CD4-positive, alpha-beta T cell (primary cell): ENCODE measurements around the gene DDI2. TPM values are rescaled to one million over a fixed set of nuclear protein-coding genes. Genes with fewer than 3 reads are reported as not detected.
A peak's percentile ranks its signal among the peaks of the same experiment; 100 is the strongest.

Experiments
- ATAC-seq: fragments of 200-7000 bp; cut with Tn5 transposase; one replicate; pipeline ENCODE4 v1.10.0; 2022; ENCODE audit warnings: mild to moderate bottlenecking; ENCODE audit not compliant: poor library complexity
- CTCF ChIA-PET: fragments of 350-600 bp; sonication (Branson Sonifier 250); formaldehyde crosslinking; loops from one replicate; lab custom pipeline; 2021; ENCODE audit warnings: antibody characterized with exemption, inconsistent platforms; lab: Charles Lee
- POLR2A ChIA-PET: fragments of 350-600 bp; sonication (Branson Sonifier 250); formaldehyde crosslinking; loops from one replicate; lab custom pipeline; 2021; ENCODE audit warnings: antibody characterized with exemption, inconsistent platforms; lab: Charles Lee
- DNase-seq, 14 experiments: peaks; one replicate each; pipeline ENCODE4 v3.0.0-alpha.2; 2013 to 2020; ENCODE audit warnings: mixed read lengths in 2 of 14
- H3K27ac ChIP-seq, 2 donors: one replicate each; pipeline versions ENCODE4 v1.5.1 to v1.7.0; 2013; ENCODE audit warnings: low read length in 2 of 2, low read depth in 1 of 2, mild to moderate bottlenecking in 1 of 2
- H3K27me3 ChIP-seq, 2 experiments: 1 replicate in 1 of 2; 2 replicates in 1 of 2; pipeline versions ENCODE4 v1.6.1 to v1.7.0; 2013; ENCODE audit warnings: low read length in 2 of 2, control low read depth in 1 of 2, mild to moderate bottlenecking in 1 of 2, moderate library complexity in 1 of 2; ENCODE audit not compliant: insufficient read depth in 2 of 2, control insufficient read depth in 1 of 2
- H3K36me3 ChIP-seq: one replicate; pipeline ENCODE4 v1.6.1; 2013; ENCODE audit warnings: low read length, control low read depth; ENCODE audit not compliant: insufficient read depth
- H3K4me1 ChIP-seq: one replicate; pipeline ENCODE4 v1.6.1; 2013; ENCODE audit warnings: low read length, control low read depth; ENCODE audit not compliant: insufficient read depth
- H3K4me3 ChIP-seq: one replicate; pipeline ENCODE4 v1.5.1; 2013; ENCODE audit warnings: mild to moderate bottlenecking, low read length, moderate library complexity
- H3K9me3 ChIP-seq, 2 experiments: 1 replicate in 1 of 2; 2 replicates in 1 of 2; pipeline versions ENCODE4 v1.6.1 to v1.7.0; 2013; ENCODE audit warnings: low read length in 2 of 2, mild to moderate bottlenecking in 2 of 2, control low read depth in 1 of 2, moderate library complexity in 1 of 2; ENCODE audit not compliant: control insufficient read depth in 1 of 2, insufficient read depth in 1 of 2
- H3K27ac Mint-ChIP-seq: one replicate; pipeline ENCODE4 v1.8.0; 2020; ENCODE audit warnings: mixed read lengths
- H3K27me3 Mint-ChIP-seq: one replicate; pipeline ENCODE4 v1.8.0; 2021; ENCODE audit warnings: mixed read lengths
- H3K36me3 Mint-ChIP-seq: one replicate; pipeline ENCODE4 v1.8.0; 2021; ENCODE audit warnings: low read depth, mixed read lengths
- H3K4me1 Mint-ChIP-seq: one replicate; pipeline ENCODE4 v1.8.0; 2021; ENCODE audit warnings: low read depth, mixed read lengths
- H3K4me3 Mint-ChIP-seq: one replicate; pipeline ENCODE4 v1.8.0; 2020; ENCODE audit warnings: mild to moderate bottlenecking, mixed read lengths
- H3K9me3 Mint-ChIP-seq: one replicate; pipeline ENCODE4 v1.8.0; 2020; ENCODE audit warnings: mixed read lengths
- CTCF ChIP-seq: fragments of 200-600 bp; IDR thresholded peaks from one replicate; pipeline ENCODE4 v1.8.0; 2022; ENCODE audit warnings: antibody characterized with exemption, mild to moderate bottlenecking
- intact Hi-C, 2 experiments: fragments of 100-400 bp; cut with DNase I in 1 of 2; cut with micrococcal nuclease in 1 of 2; formaldehyde crosslinking; loops; one replicate each; pipeline versions ENCODE4 v1.15.1 to v1.9.0; 2023 to 2025; cut with DNase I, micrococcal nuclease
- total RNA-seq, 174 experiments: library from RNA in 2 of 174; stranded (reverse) in 2 of 174; gene quantifications; one replicate each; pipeline ENCODE4 v1.2.3 and lab custom pipeline; 2021 to 2026

Gene DDI2
- total RNA-seq, 2 experiments from 2014 or later: 24.2 to 29.9 TPM

DNA sequence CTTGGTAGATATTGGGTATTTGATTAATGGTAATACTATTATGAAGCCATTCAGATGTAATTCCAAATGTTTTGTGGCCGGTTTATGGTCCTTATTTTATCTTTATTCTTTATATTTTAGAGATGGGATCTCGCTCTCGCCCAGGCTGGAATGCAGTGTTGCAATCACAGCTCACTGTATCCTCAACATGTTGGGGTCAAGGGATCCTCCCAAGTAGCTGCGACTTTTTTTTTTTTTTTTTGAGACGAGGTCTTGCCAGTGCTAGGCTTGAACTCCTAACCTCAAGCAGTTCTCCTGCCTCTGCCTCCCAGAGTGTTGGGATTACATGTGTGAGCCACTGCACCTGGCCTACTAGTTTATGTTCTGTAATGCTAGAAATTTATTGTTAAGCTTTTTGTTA is 4.7 kb downstream of the DDI2 start:
- POLR2A ChIA-PET: interaction anchor here (1.0 kb wide), 1 partner anchor 18 kb away, joined by 3 read pairs; no protein-coding TSS in a partner anchor
- Histone ChIP-seq H3K4me1 (peaks cover 48% of the 10 kb centered on the region), H3K4me3 (no peak overlapping the region), H3K27ac (no peak overlapping the region), H3K9me3 (no peaks in the 10 kb centered on the region), H3K27me3 (no peaks in the 10 kb centered on the region), H3K36me3 (peaks cover 13% of the 10 kb centered on the region)
- no peak for TF ChIP-seq CTCF
- Mint-ChIP-seq H3K4me3 (no peak overlapping the region), H3K9me3 (no peaks in the 10 kb centered on the region), H3K27ac (peak overlapping the region; percentile 89), H3K36me3 (peaks cover 18% of the 10 kb centered on the region), H3K27me3 (no peaks in the 10 kb centered on the region), H3K4me1 (peaks cover 78% of the 10 kb centered on the region)
- CTCF ChIA-PET: interaction anchor here (0.9 to 1.4 kb wide), 2 partner anchors 12 to 26 kb away, joined by 3 to 4 read pairs; no protein-coding TSS in a partner anchor
- intact Hi-C loops: no loop called here
- no peak for ATAC-seq
- no peak for DNase-seq

DNA sequence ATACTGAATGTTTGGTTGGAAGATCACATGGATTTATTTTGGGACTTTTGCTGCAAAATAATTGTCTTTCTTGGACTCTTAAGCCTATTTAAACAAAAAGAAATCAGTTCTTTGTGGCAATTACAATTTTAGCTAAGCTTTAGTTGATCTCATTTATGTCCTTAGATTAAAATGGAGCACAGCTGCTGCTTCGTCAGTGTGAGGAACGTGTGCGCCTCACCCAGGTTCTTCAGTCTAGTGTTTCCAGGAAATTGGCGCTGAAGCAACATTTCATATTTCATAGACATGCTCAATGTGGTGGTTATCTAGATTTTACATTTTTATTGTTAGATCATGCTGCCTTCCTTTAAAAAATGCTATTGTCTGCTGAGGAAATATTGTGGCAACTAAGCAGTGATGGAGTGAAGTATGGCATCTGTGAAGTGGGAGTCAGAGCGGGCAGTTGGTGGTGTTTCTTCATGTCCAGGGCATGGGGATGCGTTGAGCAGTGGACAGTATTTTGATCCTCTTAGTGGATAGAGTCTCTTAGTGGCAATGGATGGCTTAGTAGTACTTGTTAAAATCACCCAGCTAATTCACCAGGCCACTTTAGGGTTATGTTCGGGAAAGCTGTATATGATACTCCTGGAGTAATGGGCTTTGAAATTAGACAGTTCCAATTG is 5.6 kb downstream of the DDI2 start:
- H3K27me3 ChIP-seq: no peaks in the 10 kb centered on the region
- CTCF ChIA-PET: interaction anchor here (0.7 to 1.4 kb wide), 4 partner anchors 11 to 1407 kb away, joined by 3 to 4 read pairs (median 3); no protein-coding TSS in a partner anchor
- H3K4me3 ChIP-seq: no peak overlapping the region
- H3K27ac Mint-ChIP-seq: peak overlapping the region; percentile 61
- H3K9me3 Mint-ChIP-seq: no peaks in the 10 kb centered on the region
- peak overlapping the region; percentile 2 for H3K4me3 Mint-ChIP-seq
- POLR2A ChIA-PET: interaction anchor here (1.0 kb wide), 1 partner anchor 19 kb away, joined by 3 read pairs; no protein-coding TSS in a partner anchor
- no peak for DNase-seq
- intact Hi-C loops: no loop called here
- peaks cover 47% of the 10 kb centered on the region for H3K4me1 ChIP-seq
- H3K27me3 Mint-ChIP-seq: no peaks in the 10 kb centered on the region
- H3K27ac ChIP-seq: no peak overlapping the region
- peaks cover 21% of the 10 kb centered on the region for H3K36me3 ChIP-seq
- ATAC-seq: no peak
- no peaks in the 10 kb centered on the region for H3K9me3 ChIP-seq
- no peak for TF ChIP-seq CTCF
- peaks cover 27% of the 10 kb centered on the region for H3K36me3 Mint-ChIP-seq
- H3K4me1 Mint-ChIP-seq: peaks cover 86% of the 10 kb centered on the region

- no peak for TF ChIP-seq CTCF
- ChIA-PET POLR2A (no interaction called here), CTCF (interaction anchor here (0.7 to 1.4 kb wide), 3 partner anchors 11 to 1407 kb away, joined by 3 to 4 read pairs (median 3); no protein-coding TSS in a partner anchor)
- Mint-ChIP-seq H3K36me3 (peaks cover 25% of the 10 kb centered on the region), H3K9me3 (no peaks in the 10 kb centered on the region), H3K27ac (no peak overlapping the region), H3K4me3 (no peak overlapping the region), H3K4me1 (peaks cover 82% of the 10 kb centered on the region), H3K27me3 (no peaks in the 10 kb centered on the region)
- DNase-seq: no peak
- no peak overlapping the region for H3K27ac ChIP-seq
- no peak for ATAC-seq
- no peaks in the 10 kb centered on the region for H3K27me3 ChIP-seq
- H3K36me3 ChIP-seq: peaks cover 27% of the 10 kb centered on the region
- H3K4me3 ChIP-seq: no peak overlapping the region
- H3K4me1 ChIP-seq: peaks cover 43% of the 10 kb centered on the region
- H3K9me3 ChIP-seq: no peaks in the 10 kb centered on the region
- intact Hi-C loops: no loop called here
Measured at GRCh38 chr1:15623435-15623834, 6.2 kb downstream of the DDI2 start.
